Naive thymus-derived CD8-positive, alpha-beta T cell (primary cell): ENCODE data around the gene MRPL14. TPM values are rescaled to one million over a fixed set of nuclear protein-coding genes. Genes with fewer than 3 reads are reported as not detected.
A peak's percentile ranks its signal among the peaks of the same experiment; 100 is the strongest.

Source experiments
- ATAC-seq, 2 donors: fragments of 150-1000 bp; cut with Tn5 transposase in 1 of 2; sonication (Bioruptor Pico), chemical (Tn5 transposase) in 1 of 2; 1 replicate in 1 of 2; 2 replicates in 1 of 2; pipeline ENCODE4 v1.10.0; 2021; ENCODE audit warnings: mild to moderate bottlenecking in 2 of 2, moderate library complexity in 2 of 2
- POLR2A ChIA-PET: fragments of 350-600 bp; sonication (Branson Sonifier 250); formaldehyde crosslinking; loops from one replicate; lab custom pipeline; 2021; ENCODE audit warnings: antibody characterized with exemption; lab: Charles Lee
- DNase-seq, 10 donors: peaks; one replicate each; pipeline versions ENCODE4 v3.0.0 to v3.0.0-alpha.2; 2020 to 2022
- H3K27ac Mint-ChIP-seq, 10 donors: one replicate each; pipeline ENCODE4 v1.8.0; 2020 to 2022; ENCODE audit warnings: mild to moderate bottlenecking in 10 of 10, mixed read lengths in 10 of 10, moderate library complexity in 4 of 10, inconsistent platforms in 1 of 10
- H3K27me3 Mint-ChIP-seq, 5 donors: one replicate each; pipeline ENCODE4 v1.8.0; 2021 to 2022; ENCODE audit warnings: mixed read lengths in 5 of 5
- H3K36me3 Mint-ChIP-seq, 3 donors: one replicate each; pipeline ENCODE4 v1.8.0; 2020 to 2022; ENCODE audit warnings: mixed read lengths in 3 of 3, mild to moderate bottlenecking in 2 of 3, inconsistent platforms in 1 of 3
- H3K4me1 Mint-ChIP-seq, 4 donors: one replicate each; pipeline ENCODE4 v1.8.0; 2021 to 2022; ENCODE audit warnings: mixed read lengths in 4 of 4
- H3K4me3 Mint-ChIP-seq, 10 donors: one replicate each; pipeline ENCODE4 v1.8.0; 2020 to 2022; ENCODE audit warnings: mild to moderate bottlenecking in 10 of 10, mixed read lengths in 10 of 10, moderate library complexity in 6 of 10, inconsistent platforms in 1 of 10
- H3K9me3 Mint-ChIP-seq, 9 donors: one replicate each; pipeline ENCODE4 v1.8.0; 2020 to 2022; ENCODE audit warnings: mixed read lengths in 9 of 9, mild to moderate bottlenecking in 3 of 9, inconsistent platforms in 1 of 9, moderate library complexity in 1 of 9
- polyA plus RNA-seq, 3 donors: library from polyadenylated mRNA; unstranded; fragments of 300-500 nt; fragmentation: Illumina TruSeq; gene quantifications; one replicate each; pipeline ENCODE4 v1.2.3, GENCODE V29; 2021
- total RNA-seq, 8 experiments: library from RNA in 2 of 8; stranded (reverse) in 2 of 8; gene quantifications; one replicate each; pipeline ENCODE4 v1.2.3 and lab custom pipeline; 2021 to 2026

MRPL14 gene
- total and polyA plus RNA-seq, 5 experiments from 2014 or later, result 17.0 to 89.3 (median 76.5) TPM

- peak overlapping the region in 3 of 10 donors; percentile 3 to 24 (median 7) for H3K4me3 Mint-ChIP-seq
- H3K27ac Mint-ChIP-seq, result peak overlapping the region in 6 of 10 donors; percentile 24 to 68 (median 48)
- POLR2A ChIA-PET, result no interaction called here
- no peaks in the 10 kb centered on the region for H3K9me3 Mint-ChIP-seq
- H3K4me1 Mint-ChIP-seq, result peaks cover 30 to 61% (median 50%) of the 10 kb centered on the region in 4 donors
- DNase-seq (no peak), ATAC-seq (no peak)
- H3K36me3 Mint-ChIP-seq, result peaks cover 0 to 35% (median 6%) of the 10 kb centered on the region in 3 donors
- H3K27me3 Mint-ChIP-seq, result no peaks in the 10 kb centered on the region
Observed at GRCh38 chr6:44117397-44118128, 9.7 kb downstream of the MRPL14 start.

- Mint-ChIP-seq H3K4me3 (no peak overlapping the region), H3K9me3 (no peaks in the 10 kb centered on the region), H3K27ac (peak overlapping the region in 6 of 10 donors; percentile 24 to 69 (median 48)), H3K36me3 (peaks cover 0 to 42% (median 6%) of the 10 kb centered on the region in 3 donors), H3K4me1 (peaks cover 29 to 57% (median 46%) of the 10 kb centered on the region in 4 donors), H3K27me3 (no peaks in the 10 kb centered on the region)
- DNase-seq (no peak), ATAC-seq (no peak)
- POLR2A ChIA-PET, result no interaction called here
Observed at GRCh38 chr6:44116641-44117382, 10.4 kb downstream of the MRPL14 start.

- DNase-seq (no peak), ATAC-seq (no peak)
- no peak overlapping the region for H3K4me3 Mint-ChIP-seq
- H3K9me3 Mint-ChIP-seq, result no peaks in the 10 kb centered on the region
- POLR2A ChIA-PET, result no interaction called here
- H3K27me3 Mint-ChIP-seq, result no peaks in the 10 kb centered on the region
- peak overlapping the region in 3 of 10 donors; percentile 52 to 71 (median 55) for H3K27ac Mint-ChIP-seq
- H3K36me3 Mint-ChIP-seq, result peaks cover 0 to 52% (median 6%) of the 10 kb centered on the region in 3 donors
- H3K4me1 Mint-ChIP-seq, result peaks cover 31 to 54% (median 45%) of the 10 kb centered on the region in 4 donors
Observed at GRCh38 chr6:44115866-44116265, 11.4 kb downstream of the MRPL14 start.

GRCh38 chr6:44113414-44113813 lies 13.8 kb downstream of the MRPL14 start:
- DNase-seq (no peak), ATAC-seq (no peak)
- H3K27ac Mint-ChIP-seq, result peak overlapping the region in 1 of 10 donors; percentile 40
- no peaks in the 10 kb centered on the region for H3K27me3 Mint-ChIP-seq
- H3K4me1 Mint-ChIP-seq, result peaks cover 22 to 44% (median 25%) of the 10 kb centered on the region in 4 donors
- POLR2A ChIA-PET, result interaction anchor here (0.7 kb wide), 1 partner anchor 1607 kb away, joined by 3 read pairs; no protein-coding TSS in a partner anchor
- peaks cover 0 to 75% (median 6%) of the 10 kb centered on the region in 3 donors for H3K36me3 Mint-ChIP-seq
- no peaks in the 10 kb centered on the region for H3K9me3 Mint-ChIP-seq
- H3K4me3 Mint-ChIP-seq, result no peak overlapping the region

GRCh38 chr6:44111434-44112417 lies 15.5 kb downstream of the MRPL14 start:
- no peaks in the 10 kb centered on the region for H3K9me3 Mint-ChIP-seq
- no peak for ATAC-seq
- no peak for DNase-seq
- POLR2A ChIA-PET, result interaction anchor here (0.5 kb wide), 1 partner anchor 9 kb away, joined by 4 read pairs; no protein-coding TSS in a partner anchor
- peaks cover 7 to 33% (median 14%) of the 10 kb centered on the region in 4 donors for H3K4me1 Mint-ChIP-seq
- H3K36me3 Mint-ChIP-seq, result peaks cover 0 to 90% (median 6%) of the 10 kb centered on the region in 3 donors
- no peak overlapping the region for H3K4me3 Mint-ChIP-seq
- peak overlapping the region in 5 of 10 donors; percentile 58 to 87 (median 70) for H3K27ac Mint-ChIP-seq
- H3K27me3 Mint-ChIP-seq, result no peaks in the 10 kb centered on the region

- Mint-ChIP-seq H3K36me3 (peaks cover 0 to 89% (median 6%) of the 10 kb centered on the region in 3 donors), H3K27ac (peak overlapping the region in 3 of 10 donors; percentile 26 to 87 (median 73)), H3K4me3 (no peak overlapping the region), H3K9me3 (no peaks in the 10 kb centered on the region), H3K4me1 (peaks cover 0 to 33% (median 12%) of the 10 kb centered on the region in 4 donors), H3K27me3 (no peaks in the 10 kb centered on the region)
- DNase-seq (no peak), ATAC-seq (no peak)
- POLR2A ChIA-PET, result no interaction called here
Observed at GRCh38 chr6:44110966-44111365, 16.3 kb downstream of the MRPL14 start.

- Mint-ChIP-seq H3K36me3 (peaks cover 0 to 88% (median 6%) of the 10 kb centered on the region in 3 donors), H3K27ac (peak overlapping the region in 5 of 10 donors; percentile 32 to 74 (median 56)), H3K4me3 (no peak overlapping the region), H3K27me3 (no peaks in the 10 kb centered on the region), H3K4me1 (peaks cover under 1 to 28% (median 8%) of the 10 kb centered on the region in 4 donors), H3K9me3 (no peaks in the 10 kb centered on the region)
- ATAC-seq (no peak), DNase-seq (no peak)
- POLR2A ChIA-PET, result no interaction called here
Observed at GRCh38 chr6:44110005-44110676, 17.1 kb downstream of the MRPL14 start.

- ATAC-seq (no peak), DNase-seq (no peak)
- Mint-ChIP-seq H3K27ac (peak overlapping the region in 1 of 10 donors; percentile 87), H3K27me3 (no peaks in the 10 kb centered on the region), H3K4me1 (peaks cover 3 to 27% (median 8%) of the 10 kb centered on the region in 4 donors), H3K9me3 (no peaks in the 10 kb centered on the region), H3K36me3 (peaks cover 0 to 88% (median 5%) of the 10 kb centered on the region in 3 donors), H3K4me3 (no peak overlapping the region)
- POLR2A ChIA-PET, result no interaction called here
Observed at GRCh38 chr6:44109212-44109611, 18.0 kb downstream of the MRPL14 start.

- ATAC-seq (no peak), DNase-seq (no peak)
- H3K36me3 Mint-ChIP-seq, result peaks cover 0 to 87% (median 0%) of the 10 kb centered on the region in 3 donors
- peaks cover 3 to 30% (median 10%) of the 10 kb centered on the region in 4 donors for H3K4me1 Mint-ChIP-seq
- H3K9me3 Mint-ChIP-seq, result no peaks in the 10 kb centered on the region
- no peaks in the 10 kb centered on the region for H3K27me3 Mint-ChIP-seq
- peak overlapping the region in 1 of 10 donors; percentile 29 for H3K27ac Mint-ChIP-seq
- POLR2A ChIA-PET, result no interaction called here
- no peak overlapping the region for H3K4me3 Mint-ChIP-seq
Observed at GRCh38 chr6:44108471-44108870, 18.8 kb downstream of the MRPL14 start.

- H3K9me3 Mint-ChIP-seq, result no peaks in the 10 kb centered on the region
- no peaks in the 10 kb centered on the region for H3K27me3 Mint-ChIP-seq
- no peak for ATAC-seq
- DNase-seq, result no peak
- POLR2A ChIA-PET, result no interaction called here
- peaks cover 9 to 45% (median 18%) of the 10 kb centered on the region in 4 donors for H3K4me1 Mint-ChIP-seq
- H3K27ac Mint-ChIP-seq, result peak overlapping the region in 2 of 10 donors; percentile 10 to 72
- H3K36me3 Mint-ChIP-seq, result peaks cover 0 to 77% (median 0%) of the 10 kb centered on the region in 3 donors
- no peak overlapping the region for H3K4me3 Mint-ChIP-seq
Observed at GRCh38 chr6:44107017-44107416, 20.2 kb downstream of the MRPL14 start.

- POLR2A ChIA-PET, result no interaction called here
- peak overlapping the region in 4 of 10 donors; percentile 35 to 52 (median 48) for H3K27ac Mint-ChIP-seq
- ATAC-seq (no peak), DNase-seq (no peak)
- no peaks in the 10 kb centered on the region for H3K27me3 Mint-ChIP-seq
- H3K9me3 Mint-ChIP-seq, result no peaks in the 10 kb centered on the region
- peaks cover 10 to 41% (median 20%) of the 10 kb centered on the region in 4 donors for H3K4me1 Mint-ChIP-seq
- H3K36me3 Mint-ChIP-seq, result peaks cover 0 to 71% (median 0%) of the 10 kb centered on the region in 3 donors
- H3K4me3 Mint-ChIP-seq, result no peak overlapping the region
Observed at GRCh38 chr6:44105993-44106740, 21.1 kb downstream of the MRPL14 start.
